ENCODE measurements around the gene IZUMO2.

DNA sequence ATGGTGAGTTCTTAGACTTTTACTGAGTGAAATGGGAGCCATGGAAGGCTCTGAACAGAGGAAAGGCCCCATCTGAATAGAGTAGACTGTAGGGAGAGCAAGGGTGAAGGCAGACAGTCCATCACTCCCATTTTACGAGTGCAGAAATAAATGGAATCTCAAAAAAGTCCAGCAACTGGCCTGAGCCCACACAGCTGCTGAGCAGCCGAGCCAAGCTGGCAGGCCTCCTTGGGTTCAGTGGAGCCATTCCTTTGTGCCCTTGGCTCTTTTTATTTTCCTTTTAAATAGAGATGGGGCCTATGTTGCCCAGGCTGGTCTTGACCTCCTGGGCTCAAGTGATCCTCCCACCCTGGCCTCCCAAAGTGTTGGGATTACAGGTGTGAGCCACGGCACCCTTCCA lies 39.3 kb upstream of the IZUMO2 start:
- TF ChIP-seq, protein P1, sequence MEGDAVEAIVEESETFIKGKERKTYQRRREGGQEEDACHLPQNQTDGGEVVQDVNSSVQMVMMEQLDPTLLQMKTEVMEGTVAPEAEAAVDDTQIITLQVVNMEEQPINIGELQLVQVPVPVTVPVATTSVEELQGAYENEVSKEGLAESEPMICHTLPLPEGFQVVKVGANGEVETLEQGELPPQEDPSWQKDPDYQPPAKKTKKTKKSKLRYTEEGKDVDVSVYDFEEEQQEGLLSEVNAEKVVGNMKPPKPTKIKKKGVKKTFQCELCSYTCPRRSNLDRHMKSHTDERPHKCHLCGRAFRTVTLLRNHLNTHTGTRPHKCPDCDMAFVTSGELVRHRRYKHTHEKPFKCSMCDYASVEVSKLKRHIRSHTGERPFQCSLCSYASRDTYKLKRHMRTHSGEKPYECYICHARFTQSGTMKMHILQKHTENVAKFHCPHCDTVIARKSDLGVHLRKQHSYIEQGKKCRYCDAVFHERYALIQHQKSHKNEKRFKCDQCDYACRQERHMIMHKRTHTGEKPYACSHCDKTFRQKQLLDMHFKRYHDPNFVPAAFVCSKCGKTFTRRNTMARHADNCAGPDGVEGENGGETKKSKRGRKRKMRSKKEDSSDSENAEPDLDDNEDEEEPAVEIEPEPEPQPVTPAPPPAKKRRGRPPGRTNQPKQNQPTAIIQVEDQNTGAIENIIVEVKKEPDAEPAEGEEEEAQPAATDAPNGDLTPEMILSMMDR (IDR thresholded peaks at IDR 0.05), result no peak
- no peak for TF ChIP-seq EZH2 (IDR thresholded peaks at IDR 0.05; ENCODE audit: borderline replicate concordance, insufficient read depth, low read depth, low read length, poor library complexity, severe bottlenecking)
